GM18502 (cell line): ENCODE measurements around the gene SENP3.

Experiments used
- ATAC-seq: cut with Tn5 transposase; IDR thresholded peaks from one replicate; pipeline ENCODE4 v1.9.1; 2021; ENCODE audit warnings: mild to moderate bottlenecking; ENCODE audit not compliant: unreplicated experiment, poor library complexity

The SENP3 gene

GRCh38 chr17:7555320-7555948 lies 6.3 kb upstream of the SENP3 start:
- ATAC-seq = no peak

- no peak for ATAC-seq
These were observed 5.1 kb upstream of the SENP3 start for GRCh38 chr17:7556627-7557026.

GRCh38 chr17:7557147-7557764 lies 4.5 kb upstream of the SENP3 start:
- no peak for ATAC-seq

- ATAC-seq = no peak
These were observed 3.8 kb upstream of the SENP3 start for GRCh38 chr17:7557775-7558543.

GRCh38 chr17:7558544-7559319 lies 3.0 kb upstream of the SENP3 start, which contains the start of gene TNFSF13:
Gene TNFSF13 (plus strand): TSS chr17:7558750. CDS start chr17:7559040, 290 bp downstream.
- no peak for ATAC-seq

GRCh38 chr17:7559320-7560171 lies 2.2 kb upstream of the SENP3 start:
- ATAC-seq = no peak

GRCh38 chr17:7560172-7561027 lies 1.3 kb upstream of the SENP3 start:
- ATAC-seq = no peak

- ATAC-seq = peak; percentile 41
These were observed 617 bp upstream of the SENP3 start for GRCh38 chr17:7561028-7561575.

GRCh38 chr17:7562208-7562605 lies 488 bp downstream of the SENP3 start:
- peak; percentile 3 for ATAC-seq

GRCh38 chr17:7563115-7563869 lies 1.6 kb downstream of the SENP3 start:
- ATAC-seq = no peak

GRCh38 chr17:7569571-7569970 lies 7.9 kb downstream of the SENP3 start:
- ATAC-seq = no peak

- ATAC-seq = no peak
These were observed 8.6 kb downstream of the SENP3 start for GRCh38 chr17:7570351-7570750.

GRCh38 chr17:7572338-7572587 lies 10.5 kb downstream of the SENP3 start:
- peak; percentile 88 for ATAC-seq

- peak; percentile 7 for ATAC-seq
These were observed 11.0 kb downstream of the SENP3 start for GRCh38 chr17:7572588-7573323.

GRCh38 chr17:7573324-7574080 lies 11.8 kb downstream of the SENP3 start:
- no peak for ATAC-seq

- no peak for ATAC-seq
These were observed 12.6 kb downstream of the SENP3 start for GRCh38 chr17:7574176-7574953.
